Body of pancreas (tissue), 4 donors: ENCODE data around the gene KEL. TPM values are rescaled to one million over a fixed set of nuclear protein-coding genes. Genes with fewer than 3 reads are reported as not detected.

ENCODE experiments used
- ATAC-seq: fragments of 150-250 bp; one replicate; pipeline ENCODE4 v1.9.1; 2016
- DNase-seq, 4 donors: peaks; one replicate each; pipeline ENCODE4 v3.0.0-alpha.2; 2019
- H3K27ac ChIP-seq, 4 donors: fragments of 200-600 bp; sonication (generic); 1 replicate in 3 of 4; 2 replicates in 1 of 4; pipeline versions ENCODE4 v1.5.1 to v1.6.1; 2016 to 2019; ENCODE audit warnings: mild to moderate bottlenecking in 1 of 4, mixed read lengths in 1 of 4, moderate library complexity in 1 of 4
- H3K27me3 ChIP-seq, 2 donors: fragments of 200-600 bp; sonication (generic); one replicate each; pipeline ENCODE4 v1.6.0; 2016; ENCODE audit warnings: mild to moderate bottlenecking in 1 of 2
- H3K36me3 ChIP-seq, 2 donors: fragments of 200-600 bp; sonication (generic); replicated peaks in 1 of 2; 2 replicates each; pipeline ENCODE4 v1.5.1; 2016; ENCODE audit warnings: low read depth in 2 of 2; ENCODE audit not compliant: insufficient read depth in 1 of 2
- H3K4me1 ChIP-seq: fragments of 200-600 bp; sonication (generic); one replicate; pipeline ENCODE4 v1.6.0; 2016
- H3K4me3 ChIP-seq, 2 donors: fragments of 200-600 bp; sonication (generic); 1 replicate in 1 of 2; 2 replicates in 1 of 2; pipeline ENCODE4 v1.5.1; 2016 to 2019
- H3K9me3 ChIP-seq, 3 donors: fragments of 200-600 bp; sonication (generic); 1 replicate in 2 of 3; 2 replicates in 1 of 3; pipeline ENCODE4 v1.5.1; 2016
- POLR2A ChIP-seq, 3 donors: fragments of 450-650 bp; IDR thresholded peaks; one replicate each; pipeline ENCODE4 v1.6.1; 2016; ENCODE audit warnings: antibody characterized with exemption in 3 of 3, mild to moderate bottlenecking in 2 of 3
- WGBS, 2 donors: methylation state at CpG; one replicate each; pipeline ENCODE4 v1.1.5; 2017; 5-methylcytosine and 5-hydroxymethylcytosine counted together
- intact Hi-C: fragments of 100-400 bp; cut with DNase I; formaldehyde crosslinking; loops from one replicate; pipeline ENCODE4 v1.15.1; 2023
- total RNA-seq, 2 donors: library from RNA; depleted of rRNA; stranded (reverse); fragments of >200 nt; gene quantifications; one replicate each; pipeline ENCODE4 v1.1.0, GENCODE V29; 2016
- TF ChIP-seq, protein P1 (sequence below), 7 experiments: fragments of 450-650 bp in 4 of 7; fragments of 200-600 bp in 3 of 7; sonication (generic) in 3 of 7; IDR thresholded peaks; one replicate each; pipeline ENCODE4 v1.5.1; 2016 to 2019; ENCODE audit warnings: antibody characterized with exemption in 7 of 7

The KEL gene
- total RNA-seq, 2 donors from 2014 or later, result 0.33 TPM; not detected in 1

DNA sequence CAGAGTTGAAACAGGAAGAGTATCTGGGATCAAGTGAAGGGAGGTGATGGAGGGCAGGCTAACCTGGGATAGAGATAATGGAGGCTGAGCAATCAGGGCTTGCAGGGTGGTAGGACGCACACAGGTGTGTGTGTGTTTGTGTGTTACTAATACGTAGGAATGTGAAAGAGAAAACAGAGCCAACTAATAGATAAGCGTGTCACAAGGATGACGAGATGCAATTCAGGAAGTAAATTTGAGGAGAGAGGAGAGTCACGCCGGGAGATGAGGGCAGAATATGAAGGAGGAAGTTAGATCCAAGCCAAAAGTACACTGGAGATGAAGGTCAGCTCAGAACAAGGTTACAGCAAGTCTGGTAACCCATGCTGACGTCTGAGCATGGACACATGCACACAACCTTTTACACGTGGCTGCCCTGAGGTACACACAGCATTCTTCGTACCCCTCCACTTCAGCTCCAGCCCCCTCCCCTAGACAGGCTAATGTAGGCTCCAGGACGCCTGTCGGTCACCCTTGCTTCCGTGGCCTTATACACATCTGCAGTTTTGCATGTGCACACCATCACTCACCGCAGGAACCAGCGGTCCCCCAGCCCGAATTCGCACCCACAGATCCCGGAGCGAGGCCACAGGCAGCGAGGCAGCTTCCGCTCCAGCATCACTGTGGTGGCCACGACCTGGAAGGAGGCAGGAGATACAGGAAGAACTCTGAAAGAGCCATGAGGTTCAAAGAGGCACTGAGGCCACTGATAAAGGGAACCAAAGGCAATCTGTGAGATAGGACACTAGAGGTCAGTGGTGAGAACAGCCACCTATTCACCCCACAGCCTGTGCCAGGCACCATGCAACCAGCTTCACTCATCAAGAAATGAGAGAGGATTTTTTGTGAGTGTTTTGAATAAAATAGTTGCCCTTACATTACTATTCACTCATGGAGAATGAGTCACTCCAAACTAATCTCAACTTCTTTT is 53.0 kb downstream of the KEL start:
- Histone ChIP-seq H3K27me3 (no peaks in the 10 kb centered on the region), H3K9me3 (no peaks in the 10 kb centered on the region), H3K27ac (peak overlapping the region; percentile 59 to 91 (median 80)), H3K4me1 (peaks cover 54% of the 10 kb centered on the region), H3K4me3 (no peak overlapping the region), H3K36me3 (no peaks in the 10 kb centered on the region)
- 37% methylated on average over 21 of the region's 21 CpGs for WGBS, 2 donors
- peak in 2 of 3 donors; percentile 53 to 56 for TF ChIP-seq POLR2A (IDR thresholded peaks at IDR 0.05)
- TF ChIP-seq, protein P1, sequence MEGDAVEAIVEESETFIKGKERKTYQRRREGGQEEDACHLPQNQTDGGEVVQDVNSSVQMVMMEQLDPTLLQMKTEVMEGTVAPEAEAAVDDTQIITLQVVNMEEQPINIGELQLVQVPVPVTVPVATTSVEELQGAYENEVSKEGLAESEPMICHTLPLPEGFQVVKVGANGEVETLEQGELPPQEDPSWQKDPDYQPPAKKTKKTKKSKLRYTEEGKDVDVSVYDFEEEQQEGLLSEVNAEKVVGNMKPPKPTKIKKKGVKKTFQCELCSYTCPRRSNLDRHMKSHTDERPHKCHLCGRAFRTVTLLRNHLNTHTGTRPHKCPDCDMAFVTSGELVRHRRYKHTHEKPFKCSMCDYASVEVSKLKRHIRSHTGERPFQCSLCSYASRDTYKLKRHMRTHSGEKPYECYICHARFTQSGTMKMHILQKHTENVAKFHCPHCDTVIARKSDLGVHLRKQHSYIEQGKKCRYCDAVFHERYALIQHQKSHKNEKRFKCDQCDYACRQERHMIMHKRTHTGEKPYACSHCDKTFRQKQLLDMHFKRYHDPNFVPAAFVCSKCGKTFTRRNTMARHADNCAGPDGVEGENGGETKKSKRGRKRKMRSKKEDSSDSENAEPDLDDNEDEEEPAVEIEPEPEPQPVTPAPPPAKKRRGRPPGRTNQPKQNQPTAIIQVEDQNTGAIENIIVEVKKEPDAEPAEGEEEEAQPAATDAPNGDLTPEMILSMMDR (IDR thresholded peaks at IDR 0.05), result peak in 5 of 7 experiments; percentile 13 to 40 (median 34)
- intact Hi-C loops, result no loop called here
- ATAC-seq (peak; percentile 82), DNase-seq (peak; percentile 40 to 77 (median 47))

- TF ChIP-seq, protein P1 (IDR thresholded peaks at IDR 0.05), result no peak
- no peak for TF ChIP-seq POLR2A (IDR thresholded peaks at IDR 0.05)
- Histone ChIP-seq H3K27ac (peak overlapping the region; percentile 55 to 91 (median 80)), H3K4me1 (peaks cover 46% of the 10 kb centered on the region), H3K36me3 (no peaks in the 10 kb centered on the region), H3K4me3 (no peak overlapping the region), H3K27me3 (no peaks in the 10 kb centered on the region), H3K9me3 (no peaks in the 10 kb centered on the region)
- DNase-seq (no peak), ATAC-seq (no peak)
- 49 to 59% methylated on average over 10 to 11 of the region's 11 CpGs for WGBS, 2 donors
- intact Hi-C loops, result no loop called here
Observed at GRCh38 chr7:142908290-142908689, 53.9 kb downstream of the KEL start.

GRCh38 chr7:142906643-142907042 is 55.5 kb downstream of the KEL start:
- intact Hi-C loops, result no loop called here
- H3K36me3 ChIP-seq, result no peaks in the 10 kb centered on the region
- 82 to 92% methylated on average over 2 of the region's 2 CpGs for WGBS, 2 donors

DNA sequence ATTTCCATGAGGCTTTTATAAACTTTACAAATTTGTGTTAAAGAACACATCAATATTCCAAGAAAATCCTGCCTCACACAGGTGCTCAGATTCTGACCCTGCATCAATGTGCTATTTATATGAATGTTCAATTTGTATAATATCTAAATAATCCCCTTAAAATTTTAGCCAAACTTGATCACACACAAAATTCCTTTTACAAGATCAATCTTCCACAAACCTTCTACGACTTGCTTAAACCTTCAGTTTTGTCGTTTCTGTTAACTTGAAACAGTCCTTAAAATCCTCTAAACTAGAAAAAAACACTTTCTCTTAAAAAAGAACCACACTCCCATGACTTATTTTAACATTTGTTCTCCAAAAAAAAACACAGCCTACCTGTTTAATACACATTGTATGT is 56.4 kb downstream of the KEL start:
- Histone ChIP-seq H3K4me3 (no peak overlapping the region), H3K36me3 (no peaks in the 10 kb centered on the region), H3K4me1 (peaks cover 27% of the 10 kb centered on the region), H3K27ac (no peak overlapping the region), H3K9me3 (no peaks in the 10 kb centered on the region), H3K27me3 (no peaks in the 10 kb centered on the region)
- DNase-seq (no peak), ATAC-seq (no peak)
- intact Hi-C loops, result no loop called here
- TF ChIP-seq, protein P1 (IDR thresholded peaks at IDR 0.05), result no peak
- no peak for TF ChIP-seq POLR2A (IDR thresholded peaks at IDR 0.05)
- 72 to 74% methylated on average over 2 of the region's 2 CpGs for WGBS, 2 donors

More at GRCh38 chr7:142906643-142907042, 55.5 kb downstream of the KEL start:
- no peak overlapping the region for H3K4me3 ChIP-seq
- no peaks in the 10 kb centered on the region for H3K27me3 ChIP-seq
- no peak for DNase-seq
- ATAC-seq, result no peak
- no peaks in the 10 kb centered on the region for H3K9me3 ChIP-seq
- no peak for TF ChIP-seq POLR2A (IDR thresholded peaks at IDR 0.05)
- TF ChIP-seq, protein P1 (IDR thresholded peaks at IDR 0.05), result no peak
- peaks cover 36% of the 10 kb centered on the region for H3K4me1 ChIP-seq
- H3K27ac ChIP-seq, result no peak overlapping the region
